Panc1 (cell line): Measurements from ENCODE around the gene CHRNG. TPM values are rescaled to one million over a fixed set of nuclear protein-coding genes. Genes with fewer than 3 reads are reported as not detected.

ENCODE experiments used
- ATAC-seq: fragments of 200-7000 bp; cut with Tn5 transposase; 2 replicates; pipeline ENCODE4 v1.9.1; 2020; ENCODE audit warnings: mild to moderate bottlenecking, moderate library complexity
- BruUV-seq: library from RNA; stranded (reverse); fragments of 400-500 nt; replicated peaks from 2 replicates; lab custom pipeline; 2021; lab: Mats Ljungman, UMichigan
- CTCF ChIA-PET: fragments of 300-600 bp; sonication (Branson Sonifier 250); formaldehyde crosslinking; loops from one replicate; lab custom pipeline; 2022; ENCODE audit warnings: antibody characterized with exemption; lab: Charles Lee
- POLR2A ChIA-PET: fragments of 300-600 bp; sonication (Branson Sonifier 250); formaldehyde crosslinking; loops from one replicate; lab custom pipeline; 2022; ENCODE audit warnings: antibody characterized with exemption; lab: Charles Lee
- DNase-seq: peaks from one replicate; pipeline ENCODE4 v3.0.0-alpha.2; 2010; ENCODE audit warnings: low read depth, low spot score
- H3K27ac ChIP-seq: 2 replicates; pipeline ENCODE4 v1.5.1; 2011; ENCODE audit warnings: mild to moderate bottlenecking, low read length, inconsistent platforms
- H3K27me3 ChIP-seq: fragments of 200-500 bp; sonication (Bioruptor generic); 2 replicates; pipeline ENCODE4 v1.6.0; 2014; ENCODE audit warnings: low read length, inconsistent platforms; ENCODE audit not compliant: control insufficient read depth, insufficient read depth
- H3K36me3 ChIP-seq: fragments of 200-500 bp; sonication (Bioruptor generic); 2 replicates; pipeline ENCODE4 v1.5.1; 2014; ENCODE audit warnings: inconsistent platforms, mild to moderate bottlenecking, low read length, moderate library complexity; ENCODE audit not compliant: control insufficient read depth, insufficient read depth
- H3K4me1 ChIP-seq: 2 replicates; pipeline ENCODE4 v1.5.1; 2011; ENCODE audit warnings: inconsistent platforms, mild to moderate bottlenecking, low read length, moderate library complexity; ENCODE audit not compliant: control insufficient read depth, insufficient read depth
- H3K4me3 ChIP-seq, 2 experiments: 2 replicates each; pipeline ENCODE4 v1.5.1; 2011 to 2012; ENCODE audit warnings: low read depth in 2 of 2, low read length in 2 of 2, mild to moderate bottlenecking in 2 of 2, inconsistent platforms in 1 of 2, moderate library complexity in 1 of 2
- H3K9me3 ChIP-seq: fragments of 200-500 bp; sonication (Bioruptor generic); 2 replicates; pipeline ENCODE4 v1.5.1; 2014; ENCODE audit warnings: low read depth, mild to moderate bottlenecking, inconsistent platforms, low read length, moderate library complexity; ENCODE audit not compliant: control insufficient read depth, insufficient read depth
- POLR2AphosphoS5 ChIP-seq: IDR thresholded peaks from 2 replicates; pipeline ENCODE4 v1.6.1; 2012; ENCODE audit warnings: mild to moderate bottlenecking, low read depth, low read length, moderate library complexity
- SIN3A ChIP-seq: IDR thresholded peaks from 2 replicates; pipeline ENCODE4 v1.6.1; 2012; ENCODE audit warnings: low read depth, mild to moderate bottlenecking, low read length, moderate library complexity, borderline replicate concordance; ENCODE audit not compliant: insufficient read depth
- TCF7L2 ChIP-seq: IDR thresholded peaks from 2 replicates; pipeline ENCODE4 v1.6.1; 2011; ENCODE audit warnings: mild to moderate bottlenecking, low read depth, low read length, inconsistent platforms
- in situ Hi-C: cut with HindIII; loops from 2 replicates; pipeline ENCODE4 v1.10.0; 2016; ENCODE audit warnings: low sequenced_read_pairs, low pct_unique_long_range_greater_than_20kb
- intact Hi-C: fragments of 100-400 bp; cut with micrococcal nuclease; formaldehyde crosslinking; loops from one replicate; pipeline ENCODE4 v1.10.0; 2022; ENCODE audit not compliant: unreplicated experiment
- total RNA-seq: library from RNA; stranded (reverse); gene quantifications from one replicate; pipeline ENCODE4 v1.2.1, GENCODE V29; 2021; ENCODE audit not compliant: unreplicated experiment
- TF ChIP-seq, protein P1 (sequence below): fragments of 450-650 bp; IDR thresholded peaks from 2 replicates; pipeline ENCODE4 v1.5.1; 2017; ENCODE audit warnings: mild to moderate bottlenecking
- TF ChIP-seq, protein P2 (sequence below), 2 experiments: IDR thresholded peaks; 2 replicates each; pipeline ENCODE4 v1.6.1; 2011 to 2012; ENCODE audit warnings: low read depth in 2 of 2, control low read depth in 1 of 2, low read length in 1 of 2, mild to moderate bottlenecking in 1 of 2, moderate library complexity in 1 of 2; ENCODE audit not compliant: insufficient read depth in 1 of 2

CHRNG gene
- total RNA-seq, 1 experiment from 2014 or later: not detected

DNA sequence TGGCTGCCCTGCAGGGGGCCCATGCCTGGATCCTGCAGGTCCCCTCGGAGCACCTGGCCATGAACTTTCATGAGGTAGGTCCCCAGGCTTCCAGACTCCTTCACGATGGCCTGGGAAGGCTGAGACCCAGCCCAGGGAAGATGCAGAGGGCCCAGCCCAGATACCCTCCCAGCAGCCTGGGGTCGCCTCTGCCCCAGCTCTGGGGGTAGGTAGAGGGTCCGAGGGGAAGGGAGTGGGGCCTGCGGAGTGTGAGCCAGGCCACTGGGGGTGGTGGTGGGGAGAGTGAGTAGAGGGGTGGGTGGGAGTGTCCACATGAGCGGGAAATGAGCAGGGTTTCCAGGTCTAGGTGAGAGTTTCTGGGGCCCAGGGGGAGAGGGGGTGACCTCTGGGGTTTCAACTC lies 14.7 kb upstream of the CHRNG start:
- H3K36me3 ChIP-seq: no peaks in the 10 kb centered on the region
- TF ChIP-seq POLR2AphosphoS5: no peak
- TF ChIP-seq, protein P1, sequence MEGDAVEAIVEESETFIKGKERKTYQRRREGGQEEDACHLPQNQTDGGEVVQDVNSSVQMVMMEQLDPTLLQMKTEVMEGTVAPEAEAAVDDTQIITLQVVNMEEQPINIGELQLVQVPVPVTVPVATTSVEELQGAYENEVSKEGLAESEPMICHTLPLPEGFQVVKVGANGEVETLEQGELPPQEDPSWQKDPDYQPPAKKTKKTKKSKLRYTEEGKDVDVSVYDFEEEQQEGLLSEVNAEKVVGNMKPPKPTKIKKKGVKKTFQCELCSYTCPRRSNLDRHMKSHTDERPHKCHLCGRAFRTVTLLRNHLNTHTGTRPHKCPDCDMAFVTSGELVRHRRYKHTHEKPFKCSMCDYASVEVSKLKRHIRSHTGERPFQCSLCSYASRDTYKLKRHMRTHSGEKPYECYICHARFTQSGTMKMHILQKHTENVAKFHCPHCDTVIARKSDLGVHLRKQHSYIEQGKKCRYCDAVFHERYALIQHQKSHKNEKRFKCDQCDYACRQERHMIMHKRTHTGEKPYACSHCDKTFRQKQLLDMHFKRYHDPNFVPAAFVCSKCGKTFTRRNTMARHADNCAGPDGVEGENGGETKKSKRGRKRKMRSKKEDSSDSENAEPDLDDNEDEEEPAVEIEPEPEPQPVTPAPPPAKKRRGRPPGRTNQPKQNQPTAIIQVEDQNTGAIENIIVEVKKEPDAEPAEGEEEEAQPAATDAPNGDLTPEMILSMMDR: no peak
- TF ChIP-seq, protein P2, sequence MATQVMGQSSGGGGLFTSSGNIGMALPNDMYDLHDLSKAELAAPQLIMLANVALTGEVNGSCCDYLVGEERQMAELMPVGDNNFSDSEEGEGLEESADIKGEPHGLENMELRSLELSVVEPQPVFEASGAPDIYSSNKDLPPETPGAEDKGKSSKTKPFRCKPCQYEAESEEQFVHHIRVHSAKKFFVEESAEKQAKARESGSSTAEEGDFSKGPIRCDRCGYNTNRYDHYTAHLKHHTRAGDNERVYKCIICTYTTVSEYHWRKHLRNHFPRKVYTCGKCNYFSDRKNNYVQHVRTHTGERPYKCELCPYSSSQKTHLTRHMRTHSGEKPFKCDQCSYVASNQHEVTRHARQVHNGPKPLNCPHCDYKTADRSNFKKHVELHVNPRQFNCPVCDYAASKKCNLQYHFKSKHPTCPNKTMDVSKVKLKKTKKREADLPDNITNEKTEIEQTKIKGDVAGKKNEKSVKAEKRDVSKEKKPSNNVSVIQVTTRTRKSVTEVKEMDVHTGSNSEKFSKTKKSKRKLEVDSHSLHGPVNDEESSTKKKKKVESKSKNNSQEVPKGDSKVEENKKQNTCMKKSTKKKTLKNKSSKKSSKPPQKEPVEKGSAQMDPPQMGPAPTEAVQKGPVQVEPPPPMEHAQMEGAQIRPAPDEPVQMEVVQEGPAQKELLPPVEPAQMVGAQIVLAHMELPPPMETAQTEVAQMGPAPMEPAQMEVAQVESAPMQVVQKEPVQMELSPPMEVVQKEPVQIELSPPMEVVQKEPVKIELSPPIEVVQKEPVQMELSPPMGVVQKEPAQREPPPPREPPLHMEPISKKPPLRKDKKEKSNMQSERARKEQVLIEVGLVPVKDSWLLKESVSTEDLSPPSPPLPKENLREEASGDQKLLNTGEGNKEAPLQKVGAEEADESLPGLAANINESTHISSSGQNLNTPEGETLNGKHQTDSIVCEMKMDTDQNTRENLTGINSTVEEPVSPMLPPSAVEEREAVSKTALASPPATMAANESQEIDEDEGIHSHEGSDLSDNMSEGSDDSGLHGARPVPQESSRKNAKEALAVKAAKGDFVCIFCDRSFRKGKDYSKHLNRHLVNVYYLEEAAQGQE (IDR thresholded peaks at IDR 0.05; ENCODE audit: insufficient read depth in 1 of 2, low read depth in 2 of 2, low read length in 1 of 2): no peak
- no peak for TF ChIP-seq TCF7L2
- no peak for TF ChIP-seq SIN3A
- H3K4me1 ChIP-seq: peaks cover 6% of the 10 kb centered on the region; the same call in 1 of the 2 replicates
- no peaks in the 10 kb centered on the region for H3K27me3 ChIP-seq
- ChIA-PET CTCF (no interaction called here), POLR2A (no interaction called here)
- intact Hi-C loops (loop anchor here (10.0 kb wide), 2 partner anchors 180 to 620 kb away; no protein-coding TSS in a partner anchor), in situ Hi-C loops (no loop called here)
- ATAC-seq (no peak), DNase-seq (no peak)
- no peak overlapping the region for H3K4me3 ChIP-seq
- H3K9me3 ChIP-seq: no peaks in the 10 kb centered on the region
- BruUV-seq: no TSS peak
- no peak overlapping the region for H3K27ac ChIP-seq

DNA sequence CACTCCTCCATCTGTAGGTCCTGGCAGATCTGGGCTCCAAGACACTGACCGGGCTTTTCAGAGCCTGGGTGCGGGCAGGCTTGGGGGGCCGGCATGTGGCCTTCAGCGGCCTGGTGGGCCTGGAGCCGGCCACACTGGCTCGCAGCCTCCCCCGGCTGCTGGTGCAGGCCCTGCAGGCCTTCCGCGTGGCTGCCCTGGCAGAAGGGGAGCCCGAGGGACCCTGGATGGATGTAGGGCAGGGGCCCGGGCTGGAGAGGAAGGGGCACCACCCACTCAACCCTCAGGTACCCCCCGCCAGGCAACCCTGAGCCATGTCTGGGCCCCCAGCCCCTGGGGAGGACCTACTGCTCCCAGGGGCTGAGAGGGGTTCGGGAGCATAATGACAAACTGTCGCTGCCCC lies 14.3 kb upstream of the CHRNG start:
- TF ChIP-seq, protein P2 (IDR thresholded peaks at IDR 0.05; ENCODE audit: insufficient read depth in 1 of 2, low read depth in 2 of 2, low read length in 1 of 2): no peak
- TF ChIP-seq SIN3A (no peak), POLR2AphosphoS5 (no peak), TCF7L2 (no peak)
- TF ChIP-seq, protein P1: no peak
- in situ Hi-C loops (no loop called here), intact Hi-C loops (loop anchor here (10.0 kb wide), 2 partner anchors 180 to 620 kb away; no protein-coding TSS in a partner anchor)
- Histone ChIP-seq H3K36me3 (no peaks in the 10 kb centered on the region), H3K27me3 (no peaks in the 10 kb centered on the region), H3K4me3 (no peak overlapping the region), H3K9me3 (no peaks in the 10 kb centered on the region), H3K27ac (no peak overlapping the region), H3K4me1 (peaks cover 6% of the 10 kb centered on the region; the same call in 1 of the 2 replicates)
- ATAC-seq (no peak), DNase-seq (no peak)
- ChIA-PET POLR2A (no interaction called here), CTCF (no interaction called here)
- BruUV-seq: no TSS peak
